ENCODE data around the gene C3orf22.

GRCh38 chr3:126537116-126537729 is 21.5 kb downstream of the C3orf22 start:
- no peak for TF ChIP-seq CTCF (conservative IDR thresholded peaks at IDR 0.05 in 1 of 2, IDR thresholded peaks at IDR 0.05 in 1 of 2; ENCODE audit: low read depth in 1 of 2, low read length in 2 of 2)
- no peak for TF ChIP-seq EZH2 (IDR thresholded peaks at IDR 0.05; ENCODE audit: low read length, missing control alignments)
